Measurements from ENCODE around the gene NUP133.

DNA sequence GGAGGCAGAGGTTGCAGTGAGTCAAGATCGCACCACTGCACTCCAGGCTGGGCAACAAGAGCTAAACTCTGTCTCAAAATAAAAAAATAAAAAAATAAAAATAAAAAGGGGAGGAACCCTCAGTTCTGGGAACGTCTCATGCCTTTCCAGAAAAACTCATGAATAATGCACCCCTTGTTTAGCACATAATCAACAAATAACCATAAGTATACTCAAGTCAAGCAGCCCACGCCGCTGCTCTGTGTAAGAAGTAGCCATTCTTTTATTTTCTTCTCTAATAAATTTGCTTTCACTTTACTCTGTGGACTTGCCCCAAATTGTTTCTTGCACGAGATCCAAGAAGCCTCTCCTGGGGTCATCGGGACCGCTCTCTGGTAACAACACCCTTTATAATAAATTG lies 59.8 kb downstream of the NUP133 start:
- TF ChIP-seq, protein P1, sequence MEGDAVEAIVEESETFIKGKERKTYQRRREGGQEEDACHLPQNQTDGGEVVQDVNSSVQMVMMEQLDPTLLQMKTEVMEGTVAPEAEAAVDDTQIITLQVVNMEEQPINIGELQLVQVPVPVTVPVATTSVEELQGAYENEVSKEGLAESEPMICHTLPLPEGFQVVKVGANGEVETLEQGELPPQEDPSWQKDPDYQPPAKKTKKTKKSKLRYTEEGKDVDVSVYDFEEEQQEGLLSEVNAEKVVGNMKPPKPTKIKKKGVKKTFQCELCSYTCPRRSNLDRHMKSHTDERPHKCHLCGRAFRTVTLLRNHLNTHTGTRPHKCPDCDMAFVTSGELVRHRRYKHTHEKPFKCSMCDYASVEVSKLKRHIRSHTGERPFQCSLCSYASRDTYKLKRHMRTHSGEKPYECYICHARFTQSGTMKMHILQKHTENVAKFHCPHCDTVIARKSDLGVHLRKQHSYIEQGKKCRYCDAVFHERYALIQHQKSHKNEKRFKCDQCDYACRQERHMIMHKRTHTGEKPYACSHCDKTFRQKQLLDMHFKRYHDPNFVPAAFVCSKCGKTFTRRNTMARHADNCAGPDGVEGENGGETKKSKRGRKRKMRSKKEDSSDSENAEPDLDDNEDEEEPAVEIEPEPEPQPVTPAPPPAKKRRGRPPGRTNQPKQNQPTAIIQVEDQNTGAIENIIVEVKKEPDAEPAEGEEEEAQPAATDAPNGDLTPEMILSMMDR (IDR thresholded peaks at IDR 0.05), result no peak
- TF ChIP-seq POLR2A (IDR thresholded peaks at IDR 0.05), result no peak

All from lower leg skin (tissue), 3 donors.